GM12891 (cell line): ENCODE data around the gene AMBP.

ENCODE experiments used
- DNase-seq: peaks from one replicate; pipeline ENCODE4 v3.0.0; 2011; ENCODE audit warnings: low spot score; ENCODE audit not compliant: insufficient read length
- FAIRE-seq: peaks from 2 replicates; lab custom pipeline; 2011; peaks lifted over from hg19 to GRCh38; lab: Jason Lieb, UNC
- PAX5 ChIP-seq: IDR thresholded peaks from 2 replicates; pipeline ENCODE4 v1.6.1; 2011; ENCODE audit warnings: low read length, moderate library complexity, mild to moderate bottlenecking; ENCODE audit not compliant: insufficient read depth, severe bottlenecking
- POLR2A ChIP-seq: IDR thresholded peaks from 2 replicates; pipeline ENCODE4 v1.6.1; 2011; ENCODE audit warnings: low read depth, low read length, control low read depth
- POLR2AphosphoS5 ChIP-seq: IDR thresholded peaks from 2 replicates; pipeline ENCODE4 v1.6.1; 2011; ENCODE audit warnings: low read depth, low read length, control low read depth
- POU2F2 ChIP-seq: IDR thresholded peaks from 2 replicates; pipeline ENCODE4 v1.6.1; 2011; ENCODE audit warnings: low read depth, mild to moderate bottlenecking, control low read depth, low read length, moderate library complexity
- SPI1 ChIP-seq: IDR thresholded peaks from 2 replicates; pipeline ENCODE4 v1.6.1; 2011; ENCODE audit warnings: low read depth, low read length, control low read depth
- TAF1 ChIP-seq: IDR thresholded peaks from 2 replicates; pipeline ENCODE4 v1.6.1; 2011; ENCODE audit warnings: low read depth, low read length, control low read depth

Gene AMBP

DNA sequence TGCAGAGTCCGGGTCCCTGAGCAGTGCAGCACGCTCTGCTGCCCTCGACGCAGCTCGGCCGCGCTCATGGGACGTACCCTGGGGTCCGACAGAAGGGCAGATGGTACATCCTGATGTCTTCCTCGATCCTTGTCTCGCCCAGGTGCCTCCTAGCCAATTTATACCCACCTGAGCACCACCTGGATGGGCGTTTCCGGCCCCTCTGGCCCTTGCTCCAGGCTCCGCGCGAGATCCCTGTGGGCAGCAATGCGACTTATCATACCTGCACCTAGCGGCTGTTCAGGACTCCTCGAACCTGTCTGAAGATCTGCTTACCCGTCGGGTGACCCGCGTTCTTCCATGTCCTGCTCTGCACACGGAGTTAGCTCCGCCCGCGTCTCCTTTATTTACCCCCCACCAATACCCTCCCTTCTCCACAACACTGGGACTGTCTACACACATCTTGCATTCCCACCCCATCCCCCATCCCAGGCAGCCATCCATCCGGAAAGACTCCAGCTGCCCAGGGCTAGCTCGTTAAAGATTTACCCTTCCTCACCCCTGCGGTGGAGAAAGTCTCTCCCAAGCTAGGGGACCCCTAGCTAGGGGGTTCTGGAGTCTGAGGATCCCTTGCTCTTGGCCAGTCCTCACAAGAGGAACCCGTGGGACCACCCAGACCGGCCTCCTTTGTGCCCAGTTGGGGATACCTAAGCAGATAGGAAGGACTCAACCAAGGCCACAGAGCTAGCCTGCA, 21.0 kb upstream of the AMBP start, which contains the start of gene KIF12:
KIF12 (minus strand) TSS at position 357 of the 733 bp plus-strand sequence; CDS start at position 341, 16 bp downstream.
- DNase-seq (no peak), FAIRE-seq (no peak)
- TF ChIP-seq PAX5 = no peak
- no peak for TF ChIP-seq POLR2A
- TF ChIP-seq POLR2AphosphoS5 = no peak
- no peak for TF ChIP-seq TAF1
- TF ChIP-seq POU2F2 = no peak
- no peak for TF ChIP-seq SPI1

GRCh38 chr9:114098021-114098935, 20.2 kb upstream of the AMBP start:
- FAIRE-seq (no peak), DNase-seq (no peak)
- TF ChIP-seq PAX5 (no peak), POLR2A (no peak), TAF1 (no peak), POU2F2 (no peak)

DNA sequence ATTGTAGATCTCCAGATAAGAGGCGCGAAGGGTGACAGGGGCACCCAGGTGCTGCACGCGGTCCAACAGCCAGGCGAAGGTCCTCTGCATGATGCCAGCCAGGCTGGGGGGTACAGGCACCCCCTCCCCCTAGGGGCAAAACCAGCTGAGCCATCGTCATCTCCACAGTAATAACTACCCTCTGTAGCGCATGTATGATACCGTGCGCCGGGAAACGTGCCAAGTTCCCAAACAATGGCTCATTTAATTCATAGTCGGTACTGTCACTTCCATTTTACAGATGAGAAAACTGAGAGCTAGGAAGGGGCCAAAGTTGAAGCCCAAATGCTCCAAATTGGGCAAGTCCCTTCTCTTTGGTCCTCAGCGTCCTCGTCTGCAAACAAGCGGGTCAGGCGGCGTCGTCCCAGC, 19.5 kb upstream of the AMBP start:
- DNase-seq (no peak), FAIRE-seq (no peak)
- TF ChIP-seq SPI1 (no peak), POLR2AphosphoS5 (no peak), TAF1 (no peak), POLR2A (no peak), POU2F2 (no peak), PAX5 (no peak)

- no peak for TF ChIP-seq PAX5
- no peak for TF ChIP-seq TAF1
- TF ChIP-seq POU2F2 = no peak
- TF ChIP-seq POLR2A = no peak
- TF ChIP-seq POLR2AphosphoS5 = no peak
- no peak for TF ChIP-seq SPI1
- FAIRE-seq = no peak
- DNase-seq = no peak
Measured at GRCh38 chr9:114096866-114097612, 18.9 kb upstream of the AMBP start.

DNA sequence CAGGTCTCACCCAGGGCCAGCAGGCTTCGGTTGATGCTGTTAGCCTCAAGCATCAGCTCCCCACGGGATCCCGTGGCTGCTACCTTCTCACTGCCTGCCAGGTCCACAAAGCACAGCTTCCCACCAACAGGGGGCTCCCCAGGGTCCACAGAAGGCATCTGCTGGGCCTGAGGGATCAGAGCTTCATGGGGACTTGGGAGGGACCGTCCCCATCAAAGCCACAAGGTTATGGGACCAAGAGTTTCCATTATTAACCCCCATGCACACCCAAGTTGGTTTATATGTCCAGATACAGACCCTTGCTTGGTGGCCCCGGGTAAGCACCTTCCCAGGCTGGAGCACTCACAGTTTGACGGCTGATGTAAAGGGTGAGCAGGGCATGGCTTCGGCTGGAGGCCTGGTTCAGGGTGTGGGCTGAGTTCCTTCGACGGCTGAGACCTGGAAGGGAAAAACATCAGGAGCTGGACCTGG, 18.0 kb upstream of the AMBP start:
- TF ChIP-seq PAX5 (no peak), SPI1 (no peak), TAF1 (no peak), POLR2AphosphoS5 (no peak), POLR2A (no peak), POU2F2 (no peak)
- FAIRE-seq (no peak), DNase-seq (no peak)

DNA sequence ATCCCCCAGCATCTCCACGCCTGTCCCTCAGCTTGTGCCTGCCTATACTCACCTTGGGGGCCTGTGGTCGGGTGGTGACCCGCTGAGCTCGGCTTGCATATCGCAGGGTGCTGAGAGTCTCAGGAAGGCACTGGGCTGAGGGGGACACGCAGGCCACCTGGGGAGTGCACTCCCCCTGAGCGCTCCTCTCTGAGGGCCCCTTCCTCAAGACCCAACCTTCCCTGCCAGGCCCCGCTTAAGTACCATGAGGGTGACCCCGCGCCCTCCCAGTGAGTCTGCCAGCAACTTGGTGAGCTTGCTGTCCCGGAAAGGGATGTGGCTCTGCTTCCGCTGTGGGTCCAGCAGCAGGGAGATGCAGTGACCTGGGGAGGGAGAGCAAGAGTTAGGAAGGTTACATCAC, 16.9 kb upstream of the AMBP start:
- DNase-seq = no peak

GRCh38 chr9:114093761-114094505, 15.8 kb upstream of the AMBP start:
- DNase-seq (no peak), FAIRE-seq (no peak)
- no peak for TF ChIP-seq SPI1

More for the DNA sequence above, 16.9 kb upstream of the AMBP start:
- TF ChIP-seq POLR2A (no peak), POU2F2 (no peak), TAF1 (no peak), SPI1 (no peak), PAX5 (no peak), POLR2AphosphoS5 (no peak)
- no peak for FAIRE-seq

DNA sequence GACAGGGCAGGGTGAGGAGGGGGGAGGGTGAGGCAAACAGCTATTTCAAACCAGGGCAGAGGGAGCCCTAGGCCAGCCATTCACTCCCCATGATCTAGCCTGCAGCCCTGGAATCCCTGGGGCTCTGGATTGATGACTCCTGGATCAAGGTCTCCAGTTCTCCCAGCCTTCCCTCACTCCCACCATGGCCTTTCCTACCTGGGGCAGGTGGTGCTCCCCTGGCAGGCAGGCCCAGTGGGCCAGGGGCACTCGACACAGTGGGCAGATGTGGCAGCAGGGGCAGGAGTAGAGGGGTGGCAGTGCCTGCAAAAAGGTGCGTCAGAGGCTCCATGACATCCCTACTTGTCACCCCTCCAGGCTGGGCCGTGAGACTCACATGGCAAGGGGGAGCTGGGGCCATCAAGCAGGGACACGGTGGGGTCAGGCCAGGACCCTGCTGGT, 15.0 kb upstream of the AMBP start:
- TF ChIP-seq PAX5 = no peak
- no peak for DNase-seq
- no peak for FAIRE-seq
